C4-2B (cell line): ENCODE data around the gene KRTAP2-2.

Source experiments
- CTCF ChIP-seq: fragments of 450-650 bp; conservative IDR thresholded peaks from 2 replicates; pipeline ENCODE4 v1.5.1; 2017; ENCODE audit warnings: mild to moderate bottlenecking
- ZFX ChIP-seq: fragments of 450-650 bp; IDR thresholded peaks from 2 replicates; pipeline ENCODE4 v1.6.1; 2017

- TF ChIP-seq CTCF (no peak), ZFX (no peak)
Measured at GRCh38 chr17:41026715-41027471, 28.1 kb downstream of the KRTAP2-2 start, which contains the start of gene KRTAP1-5.
